PC-3 (cell line): Measurements from ENCODE around the gene ARRB1.

Experiments
- CTCF ChIP-seq: fragments of 300-600 bp; sonication (generic); conservative IDR thresholded peaks from 2 replicates; pipeline ENCODE4 v1.5.1; 2017; ENCODE audit warnings: antibody characterized with exemption, low read depth, mild to moderate bottlenecking, low read length
- EZH2 ChIP-seq: fragments of 300-600 bp; sonication (generic); IDR thresholded peaks from one replicate; pipeline ENCODE4 v1.6.1; 2017; ENCODE audit warnings: antibody characterized with exemption, mild to moderate bottlenecking, low read length; ENCODE audit not compliant: unreplicated experiment

GRCh38 chr11:75285776-75286360 lies 65.6 kb downstream of the ARRB1 start:
- TF ChIP-seq EZH2, result no peak
- no peak for TF ChIP-seq CTCF
